NCI-H146 (cell line): Measurements from ENCODE around the gene HAAO.

Source experiments
- DNase-seq: peaks from one replicate; lab custom pipeline; 2025; lab: John Stamatoyannopoulos, UW

The HAAO gene

GRCh38 chr2:42767899-42768705 is 24.3 kb downstream of the HAAO start:
- no peak for DNase-seq

GRCh38 chr2:42767080-42767898 is 25.1 kb downstream of the HAAO start:
- DNase-seq = no peak

DNA sequence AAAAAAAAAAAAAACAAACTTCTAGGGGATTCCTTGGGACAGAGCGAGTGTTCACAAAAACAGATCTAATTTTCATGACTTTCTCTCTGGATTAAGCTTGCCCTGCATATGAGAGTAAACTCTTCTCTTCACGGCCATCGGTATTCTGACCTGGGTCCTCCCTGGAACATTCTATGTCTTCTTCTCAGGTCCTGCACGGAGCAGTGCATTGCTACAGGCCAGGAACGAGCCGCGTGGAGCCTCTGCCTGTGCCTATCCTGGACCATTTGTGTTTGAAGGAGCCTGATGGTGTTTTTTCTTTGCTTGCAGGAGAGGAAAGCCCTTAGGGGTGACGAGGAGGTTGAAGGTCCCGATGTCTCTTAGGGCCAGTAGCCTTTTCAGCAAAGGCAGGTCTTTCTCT is 26.7 kb downstream of the HAAO start:
- DNase-seq = no peak

DNA sequence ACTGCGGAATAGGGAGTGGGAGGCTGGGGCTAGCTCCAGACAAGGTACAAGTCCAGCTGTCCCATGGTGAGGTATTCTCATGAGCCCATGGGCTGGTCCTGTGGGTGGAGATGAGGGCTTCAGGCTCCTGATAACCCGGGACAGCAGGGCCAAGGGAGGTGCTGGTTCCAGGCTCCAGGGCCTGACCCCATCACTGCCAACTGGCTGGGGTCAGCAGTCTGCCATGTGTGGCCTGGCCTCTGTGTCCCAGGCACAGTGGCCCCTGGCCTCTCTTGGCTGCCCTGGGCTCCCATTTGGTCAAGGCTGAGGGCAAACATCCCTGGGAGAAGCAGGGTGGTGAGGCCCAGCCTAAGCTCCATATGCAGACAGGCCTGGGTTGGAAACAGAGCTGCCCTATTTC is 27.5 kb downstream of the HAAO start:
- no peak for DNase-seq

DNA sequence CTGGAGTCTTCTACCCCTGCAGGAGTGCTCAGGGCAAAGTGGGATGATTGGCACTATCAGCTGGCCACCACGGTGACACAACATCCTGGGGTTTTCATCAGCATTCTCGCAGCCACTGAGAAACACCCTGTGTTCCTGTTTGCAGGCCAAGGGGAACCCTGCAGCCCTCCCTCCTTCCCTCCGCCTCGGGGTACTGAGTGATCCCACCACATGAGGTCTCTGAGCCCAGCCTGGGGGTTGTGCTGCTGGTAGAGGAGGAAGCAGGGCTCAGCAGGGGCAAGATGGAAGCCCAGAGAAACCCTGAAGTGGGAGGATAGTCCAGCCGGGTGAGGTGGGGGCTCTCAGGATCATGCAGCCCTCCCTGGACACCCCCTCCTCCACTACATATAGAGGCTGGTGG is 28.3 kb downstream of the HAAO start, which contains the start of gene OXER1:
Gene OXER1 (minus strand): TSS at position 40 of the 400 bp plus-strand sequence. CDS start 73 bp downstream, outside the sequence.
- DNase-seq = no peak

- no peak for DNase-seq
Observed at GRCh38 chr2:42762823-42763804, 29.3 kb downstream of the HAAO start.

DNA sequence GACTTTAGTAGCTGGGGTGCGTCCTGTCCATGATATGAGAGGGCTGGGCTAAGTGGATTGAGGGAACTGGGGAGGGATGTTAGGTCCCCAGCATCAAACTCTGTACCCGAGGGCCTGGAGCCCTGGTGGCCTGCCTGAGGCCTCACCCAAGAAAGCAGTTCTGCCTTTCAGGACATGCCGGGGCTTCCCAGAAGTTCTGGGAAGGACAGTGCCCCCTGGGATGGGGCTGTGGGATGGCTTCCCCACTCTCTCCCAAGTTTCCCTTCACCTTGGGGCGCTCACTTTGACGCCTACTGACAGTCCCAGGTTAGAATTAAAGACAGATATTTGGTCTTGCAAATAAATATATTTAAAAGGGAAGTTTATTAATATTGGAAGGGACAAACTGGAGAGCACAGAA is 30.2 kb downstream of the HAAO start:
- DNase-seq = no peak

GRCh38 chr2:42761554-42761953 is 30.8 kb downstream of the HAAO start:
- DNase-seq = no peak

DNA sequence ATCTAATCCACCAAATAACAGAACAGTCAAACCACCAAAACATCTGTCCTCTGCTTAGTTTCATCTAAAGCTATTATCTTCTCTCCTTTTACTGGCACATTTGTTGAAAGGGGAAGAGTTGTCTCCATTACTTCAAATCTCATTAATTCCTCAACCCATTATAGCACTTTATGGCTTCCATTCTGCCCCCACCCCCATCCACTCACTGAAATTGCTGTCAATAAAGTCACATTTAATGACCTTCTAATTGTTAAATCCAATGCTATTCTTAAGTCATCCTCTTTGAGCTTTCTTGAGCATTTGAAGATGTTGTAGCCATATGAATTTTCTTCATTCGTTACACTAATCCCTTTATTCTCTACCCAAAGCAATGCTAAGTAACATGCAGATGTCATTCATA is 33.6 kb downstream of the HAAO start:
- no peak for DNase-seq

GRCh38 chr2:42757981-42758740 is 34.2 kb downstream of the HAAO start:
- DNase-seq = no peak

GRCh38 chr2:42756966-42757513 is 35.3 kb downstream of the HAAO start:
- DNase-seq = no peak

- no peak for DNase-seq
Observed at GRCh38 chr2:42756150-42756775, 36.1 kb downstream of the HAAO start.

DNA sequence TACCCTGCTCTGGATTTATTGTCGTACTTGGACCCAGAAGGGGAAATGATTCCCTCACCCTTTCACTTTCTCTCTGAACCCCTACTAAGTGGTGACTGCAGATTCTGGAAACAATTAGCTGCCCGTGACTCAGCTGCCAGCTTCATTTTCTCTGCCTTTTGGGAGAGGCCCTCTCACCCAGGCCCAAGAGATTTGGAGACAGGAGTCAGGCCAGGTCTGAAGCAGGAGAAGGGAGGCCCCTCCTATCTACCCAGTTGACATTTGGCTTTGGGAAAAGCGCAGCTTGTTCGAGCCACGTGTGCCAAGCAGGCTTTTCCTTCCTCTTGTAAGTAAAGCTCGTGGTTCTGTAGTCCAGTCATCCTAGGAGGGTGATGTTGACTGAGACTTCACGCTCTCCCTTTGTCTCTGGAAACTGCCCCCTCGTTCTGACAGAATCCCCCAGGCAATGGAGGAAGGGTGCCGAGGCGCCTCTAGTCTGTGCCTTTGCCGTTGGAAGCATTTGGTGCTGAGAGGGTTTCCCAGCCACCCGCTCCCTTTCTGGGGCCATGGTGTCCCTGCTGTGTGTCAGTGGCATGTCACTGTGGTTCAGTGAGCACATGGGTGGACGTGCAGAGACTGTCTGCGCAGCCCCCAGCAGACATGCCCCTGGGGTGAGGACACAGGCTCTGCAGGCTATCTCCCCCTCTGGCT is 37.0 kb downstream of the HAAO start:
- DNase-seq = no peak

- no peak for DNase-seq
Observed at GRCh38 chr2:42754776-42755140, 37.6 kb downstream of the HAAO start.

GRCh38 chr2:42754021-42754775 is 38.2 kb downstream of the HAAO start:
- no peak for DNase-seq

GRCh38 chr2:42752816-42753813 is 39.3 kb downstream of the HAAO start:
- DNase-seq = no peak

- no peak for DNase-seq
Observed at GRCh38 chr2:42752314-42752713, 40.1 kb downstream of the HAAO start.

DNA sequence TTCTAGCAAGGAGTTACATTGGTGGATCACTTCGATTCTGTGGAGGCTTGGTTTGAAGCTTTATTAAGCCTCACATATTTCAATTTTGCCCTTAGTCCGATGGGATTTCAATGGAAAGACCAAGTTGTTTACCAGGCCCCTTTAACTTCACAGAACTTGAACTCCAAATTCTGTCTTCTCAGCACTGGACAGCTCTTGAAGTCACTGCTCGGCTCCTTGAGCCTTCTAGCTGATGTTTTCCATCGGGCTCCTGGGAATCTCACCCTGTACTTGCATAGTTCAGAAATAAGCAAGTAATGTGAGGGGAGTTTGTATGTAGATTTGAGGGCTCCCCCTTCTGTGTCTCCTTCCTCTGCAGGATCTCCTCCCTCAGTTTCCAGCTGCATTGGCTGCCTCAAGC is 43.5 kb downstream of the HAAO start:
- DNase-seq = no peak
